GM10248 (cell line): ENCODE results near the gene DSCAML1.

Experiments used
- CTCF ChIA-PET: fragments of 300-600 bp; sonication (Branson Sonifier 250); formaldehyde crosslinking; extraction: SDS; loops from one replicate; lab custom pipeline; 2021; ENCODE audit warnings: antibody characterized with exemption; lab: Yijun Ruan, JAX
- POLR2A ChIA-PET: fragments of 350-650 bp; sonication (Branson Sonifier 250); formaldehyde crosslinking; extraction: SDS; loops from one replicate; lab custom pipeline; 2020; ENCODE audit warnings: antibody characterized with exemption; lab: Yijun Ruan, JAX
- DNase-seq: peaks from one replicate; pipeline ENCODE4 v3.0.0; 2012; ENCODE audit errors: extremely low spot score
- CTCF ChIP-seq: IDR thresholded peaks from 2 replicates; pipeline ENCODE4 v1.5.1; 2012; ENCODE audit warnings: mild to moderate bottlenecking, low read depth; ENCODE audit errors: extremely low read depth, missing control alignments, control extremely low read depth

The DSCAML1 gene

GRCh38 chr11:117836077-117836960 lies 39.3 kb upstream of the DSCAML1 start:
- POLR2A ChIA-PET = no interaction called here
- CTCF ChIA-PET = interaction anchor here (1.1 to 9.6 kb wide), 5 partner anchors 13 to 217 kb away, joined by 3 to 84 read pairs (median 14); partner anchors contain the start of gene FXYD2
- no peak for DNase-seq
- no peak for TF ChIP-seq CTCF

- no peak for DNase-seq
- ChIA-PET POLR2A (no interaction called here), CTCF (interaction anchor here (0.6 to 9.6 kb wide), 8 partner anchors 8 to 422 kb away, joined by 3 to 84 read pairs (median 22); partner anchors contain the start of gene FXYD2)
- no peak for TF ChIP-seq CTCF
Observed at GRCh38 chr11:117835576-117835975, 38.6 kb upstream of the DSCAML1 start.

GRCh38 chr11:117834838-117835443 lies 37.9 kb upstream of the DSCAML1 start:
- CTCF ChIA-PET = interaction anchor here (0.6 to 9.6 kb wide), 11 partner anchors 9 to 422 kb away, joined by 3 to 84 read pairs (median 7); partner anchors contain the start of gene FXYD2
- POLR2A ChIA-PET = no interaction called here
- no peak for TF ChIP-seq CTCF
- DNase-seq = no peak

GRCh38 chr11:117834068-117834810 lies 37.2 kb upstream of the DSCAML1 start:
- TF ChIP-seq CTCF = no peak
- DNase-seq = no peak
- ChIA-PET CTCF (interaction anchor here (1.0 to 9.6 kb wide), 13 partner anchors 9 to 219 kb away, joined by 3 to 84 read pairs (median 6); partner anchors contain the start of gene FXYD2), POLR2A (no interaction called here)

- DNase-seq = no peak
- ChIA-PET POLR2A (no interaction called here), CTCF (interaction anchor here (1.2 to 9.6 kb wide), 12 partner anchors 10 to 220 kb away, joined by 3 to 84 read pairs (median 7); partner anchors contain the start of gene FXYD2)
- no peak for TF ChIP-seq CTCF
Observed at GRCh38 chr11:117833401-117833891, 36.4 kb upstream of the DSCAML1 start.
